Activated CD4-positive, alpha-beta T cell treated with anti-CD3 and anti-CD28 coated beads for 36 hours (primary cell): ENCODE data around the gene NTM. TPM values are rescaled to one million over a fixed set of nuclear protein-coding genes. Genes with fewer than 3 reads are reported as not detected.

Experiments
- ATAC-seq: fragments of 200-7000 bp; cut with Tn5 transposase; one replicate; pipeline ENCODE4 v1.10.0; 2021; ENCODE audit warnings: mild to moderate bottlenecking, moderate library complexity
- CTCF ChIA-PET: fragments of 350-600 bp; sonication (Branson Sonifier 250); formaldehyde crosslinking; loops from one replicate; lab custom pipeline; 2021; ENCODE audit warnings: antibody characterized with exemption; lab: Charles Lee
- POLR2A ChIA-PET: fragments of 350-600 bp; sonication (Branson Sonifier 250); formaldehyde crosslinking; loops from one replicate; lab custom pipeline; 2021; ENCODE audit warnings: antibody characterized with exemption, inconsistent platforms; lab: Charles Lee
- DNase-seq: peaks from one replicate; pipeline ENCODE4 v3.0.0-alpha.2; 2020
- H3K27ac Mint-ChIP-seq: one replicate; pipeline ENCODE4 v1.8.0; 2021; ENCODE audit warnings: mixed read lengths
- H3K27me3 Mint-ChIP-seq: one replicate; pipeline ENCODE4 v1.8.0; 2021; ENCODE audit warnings: mixed read lengths
- H3K36me3 Mint-ChIP-seq: one replicate; pipeline ENCODE4 v1.8.0; 2021; ENCODE audit warnings: low read depth, mixed read lengths
- H3K4me1 Mint-ChIP-seq: one replicate; pipeline ENCODE4 v1.8.0; 2021; ENCODE audit warnings: mixed read lengths
- H3K4me3 Mint-ChIP-seq: one replicate; pipeline ENCODE4 v1.8.0; 2021; ENCODE audit warnings: mild to moderate bottlenecking, moderate library complexity, mixed read lengths
- H3K9me3 Mint-ChIP-seq: one replicate; pipeline ENCODE4 v1.8.0; 2021; ENCODE audit warnings: low read depth, mixed read lengths
- intact Hi-C, 2 experiments: fragments of 100-400 bp; cut with DNase I in 1 of 2; cut with micrococcal nuclease in 1 of 2; formaldehyde crosslinking; loops; one replicate each; pipeline versions ENCODE4 v1.14.2 to v1.15.1; 2022 to 2024; cut with DNase I, micrococcal nuclease
- total RNA-seq, 2 experiments: library from RNA; stranded (reverse); gene quantifications; one replicate each; pipeline ENCODE4 v1.2.3, GENCODE V29; 2021

NTM gene
- total RNA-seq, 2 experiments from 2014 or later = not detected

GRCh38 chr11:131951121-131951520 lies 580.7 kb downstream of the NTM start:
- POLR2A ChIA-PET = no interaction called here
- ATAC-seq (no peak), DNase-seq (no peak)
- Mint-ChIP-seq H3K9me3 (no peaks in the 10 kb centered on the region), H3K27me3 (no peaks in the 10 kb centered on the region), H3K36me3 (no peaks in the 10 kb centered on the region), H3K4me3 (no peak overlapping the region), H3K27ac (no peak overlapping the region), H3K4me1 (no peaks in the 10 kb centered on the region)
- CTCF ChIA-PET = no interaction called here
- intact Hi-C loops = no loop called here

DNA sequence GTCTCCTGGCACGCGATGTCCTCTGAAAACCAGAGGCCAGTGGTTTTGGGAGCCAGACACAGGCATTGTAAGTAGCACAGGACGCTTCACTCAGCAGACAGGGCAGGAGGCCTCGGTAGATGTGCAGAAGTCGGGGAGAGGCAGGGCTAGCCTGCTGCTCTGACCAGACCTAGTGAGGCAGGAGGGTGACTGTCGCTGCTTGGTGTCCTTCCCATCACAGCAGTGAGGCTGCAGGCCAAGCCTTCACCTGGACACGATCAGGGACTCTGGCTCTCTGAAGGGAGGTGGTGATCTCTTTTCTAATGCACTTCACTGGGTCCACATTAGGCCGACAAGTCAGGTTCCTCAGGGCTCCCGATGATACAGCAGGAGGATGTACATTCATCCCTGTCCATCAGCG lies 583.7 kb downstream of the NTM start:
- no peaks in the 10 kb centered on the region for H3K36me3 Mint-ChIP-seq
- ATAC-seq = no peak
- H3K27me3 Mint-ChIP-seq = peaks cover 2% of the 10 kb centered on the region
- no peak for DNase-seq
- POLR2A ChIA-PET = no interaction called here
- CTCF ChIA-PET = no interaction called here
- H3K4me1 Mint-ChIP-seq = no peaks in the 10 kb centered on the region
- intact Hi-C loops = no loop called here
- no peak overlapping the region for H3K4me3 Mint-ChIP-seq
- no peaks in the 10 kb centered on the region for H3K9me3 Mint-ChIP-seq
- no peak overlapping the region for H3K27ac Mint-ChIP-seq

- intact Hi-C loops = no loop called here
- H3K4me1 Mint-ChIP-seq = no peaks in the 10 kb centered on the region
Measured at GRCh38 chr11:131955904-131956303, 585.5 kb downstream of the NTM start.

GRCh38 chr11:131957201-131957600 lies 586.8 kb downstream of the NTM start:
- Mint-ChIP-seq H3K36me3 (no peaks in the 10 kb centered on the region), H3K4me1 (no peaks in the 10 kb centered on the region), H3K27ac (no peak overlapping the region), H3K4me3 (no peak overlapping the region), H3K27me3 (peaks cover 2% of the 10 kb centered on the region), H3K9me3 (no peaks in the 10 kb centered on the region)
- no peak for ATAC-seq
- CTCF ChIA-PET = no interaction called here
- no peak for DNase-seq
- intact Hi-C loops = no loop called here
- POLR2A ChIA-PET = no interaction called here

More at GRCh38 chr11:131955904-131956303, 585.5 kb downstream of the NTM start:
- Mint-ChIP-seq H3K27ac (no peak overlapping the region), H3K9me3 (no peaks in the 10 kb centered on the region), H3K27me3 (peaks cover 2% of the 10 kb centered on the region), H3K36me3 (no peaks in the 10 kb centered on the region), H3K4me3 (no peak overlapping the region)
- ChIA-PET CTCF (interaction anchor here (0.7 kb wide), 1 partner anchor 209 kb away, joined by 3 read pairs; no protein-coding TSS in a partner anchor), POLR2A (no interaction called here)
- DNase-seq (no peak), ATAC-seq (no peak)

- CTCF ChIA-PET = interaction anchor here (0.8 kb wide), 1 partner anchor 630 kb away, joined by 3 read pairs; no protein-coding TSS in a partner anchor
- no peak overlapping the region for H3K27ac Mint-ChIP-seq
- intact Hi-C loops = no loop called here
- H3K36me3 Mint-ChIP-seq = no peaks in the 10 kb centered on the region
- H3K4me3 Mint-ChIP-seq = no peak overlapping the region
- H3K27me3 Mint-ChIP-seq = peaks cover 2% of the 10 kb centered on the region
- H3K4me1 Mint-ChIP-seq = no peaks in the 10 kb centered on the region
- POLR2A ChIA-PET = no interaction called here
- no peak for DNase-seq
- ATAC-seq = no peak
- no peaks in the 10 kb centered on the region for H3K9me3 Mint-ChIP-seq
Measured at GRCh38 chr11:131957875-131958274, 587.5 kb downstream of the NTM start.

- POLR2A ChIA-PET = no interaction called here
Measured at GRCh38 chr11:131962818-131963217, 592.4 kb downstream of the NTM start.

DNA sequence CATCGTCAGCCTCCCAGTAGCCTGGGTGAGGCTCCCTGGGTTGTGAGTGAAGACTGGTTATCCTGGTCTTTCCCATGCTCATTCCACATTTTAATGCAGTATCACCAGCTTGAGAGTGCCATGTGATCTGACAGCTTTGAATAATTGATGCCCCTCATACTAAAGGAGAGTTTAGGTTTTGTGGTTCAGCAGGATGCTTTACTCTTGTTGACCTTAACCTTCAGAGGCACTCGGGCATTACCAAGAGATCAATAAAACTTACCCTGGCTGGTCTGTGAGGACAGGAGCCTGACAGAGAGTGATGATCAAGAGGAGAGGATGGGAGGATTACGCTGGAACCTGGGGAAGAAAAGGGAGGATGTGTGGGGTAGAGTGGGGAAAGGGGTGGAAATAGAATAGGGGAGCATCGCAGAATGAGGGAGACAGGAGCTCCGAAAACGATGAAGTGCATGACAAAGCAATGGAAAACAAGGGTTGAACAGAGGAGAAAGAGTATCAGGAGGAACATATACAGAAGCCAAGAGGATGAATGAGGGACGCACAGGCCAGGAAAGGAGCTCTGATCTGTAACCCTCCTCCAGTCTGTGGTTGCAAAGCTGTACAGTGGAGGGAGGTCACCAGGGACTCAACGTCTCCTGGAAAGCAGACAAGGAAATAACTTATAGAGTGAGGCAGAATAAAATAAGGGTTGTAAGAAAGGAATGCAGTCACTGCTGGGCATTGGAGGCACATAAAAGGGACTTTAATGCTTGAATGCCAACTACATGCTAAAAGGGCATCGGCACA lies 594.5 kb downstream of the NTM start:
- Mint-ChIP-seq H3K9me3 (no peaks in the 10 kb centered on the region), H3K27me3 (peaks cover 3% of the 10 kb centered on the region), H3K27ac (no peak overlapping the region), H3K4me3 (no peak overlapping the region), H3K4me1 (no peaks in the 10 kb centered on the region), H3K36me3 (no peaks in the 10 kb centered on the region)
- intact Hi-C loops = no loop called here
- DNase-seq (no peak), ATAC-seq (no peak)
- ChIA-PET CTCF (interaction anchor here (0.6 kb wide), 1 partner anchor 25 kb away, joined by 4 read pairs; no protein-coding TSS in a partner anchor), POLR2A (no interaction called here)

More at GRCh38 chr11:131962818-131963217, 592.4 kb downstream of the NTM start:
- intact Hi-C loops = no loop called here
- Mint-ChIP-seq H3K36me3 (no peaks in the 10 kb centered on the region), H3K9me3 (no peaks in the 10 kb centered on the region), H3K27ac (no peak overlapping the region), H3K4me1 (no peaks in the 10 kb centered on the region), H3K4me3 (no peak overlapping the region), H3K27me3 (peaks cover 3% of the 10 kb centered on the region)
- CTCF ChIA-PET = no interaction called here
- no peak for DNase-seq
- no peak for ATAC-seq

DNA sequence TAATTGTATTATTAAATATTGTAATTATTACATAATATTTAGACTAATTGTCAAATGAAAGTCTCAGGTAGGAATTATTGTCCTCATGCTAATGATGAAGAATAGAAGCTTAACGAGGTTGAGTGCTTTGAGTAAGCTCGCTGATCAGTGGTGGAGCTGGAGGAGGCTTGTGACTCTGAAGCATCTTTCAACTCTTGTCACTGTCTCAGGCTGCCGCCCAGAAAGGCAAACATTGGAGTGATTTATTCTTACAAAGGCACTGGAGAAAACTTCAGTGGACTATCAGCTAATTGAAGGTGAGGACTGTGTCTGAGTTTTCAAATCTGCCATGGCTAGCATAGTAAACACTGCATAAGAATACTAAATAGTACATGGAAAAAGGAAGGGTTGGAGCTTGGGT lies 595.1 kb downstream of the NTM start:
- ChIA-PET CTCF (no interaction called here), POLR2A (interaction anchor here (0.6 kb wide), 1 partner anchor 992 kb away, joined by 3 read pairs; no protein-coding TSS in a partner anchor)
- no peak overlapping the region for H3K4me3 Mint-ChIP-seq
- ATAC-seq (no peak), DNase-seq (no peak)
- H3K36me3 Mint-ChIP-seq = no peaks in the 10 kb centered on the region
- H3K4me1 Mint-ChIP-seq = no peaks in the 10 kb centered on the region
- no peak overlapping the region for H3K27ac Mint-ChIP-seq
- intact Hi-C loops = no loop called here
- H3K9me3 Mint-ChIP-seq = no peaks in the 10 kb centered on the region
- H3K27me3 Mint-ChIP-seq = peaks cover 3% of the 10 kb centered on the region

GRCh38 chr11:131966667-131967066 lies 596.3 kb downstream of the NTM start:
- no peaks in the 10 kb centered on the region for H3K36me3 Mint-ChIP-seq
- intact Hi-C loops = no loop called here
- CTCF ChIA-PET = no interaction called here
- no peaks in the 10 kb centered on the region for H3K9me3 Mint-ChIP-seq
- H3K4me1 Mint-ChIP-seq = no peaks in the 10 kb centered on the region
- POLR2A ChIA-PET = no interaction called here
- H3K27me3 Mint-ChIP-seq = peaks cover 3% of the 10 kb centered on the region
- no peak for ATAC-seq
- H3K27ac Mint-ChIP-seq = no peak overlapping the region
- no peak overlapping the region for H3K4me3 Mint-ChIP-seq
- no peak for DNase-seq

DNA sequence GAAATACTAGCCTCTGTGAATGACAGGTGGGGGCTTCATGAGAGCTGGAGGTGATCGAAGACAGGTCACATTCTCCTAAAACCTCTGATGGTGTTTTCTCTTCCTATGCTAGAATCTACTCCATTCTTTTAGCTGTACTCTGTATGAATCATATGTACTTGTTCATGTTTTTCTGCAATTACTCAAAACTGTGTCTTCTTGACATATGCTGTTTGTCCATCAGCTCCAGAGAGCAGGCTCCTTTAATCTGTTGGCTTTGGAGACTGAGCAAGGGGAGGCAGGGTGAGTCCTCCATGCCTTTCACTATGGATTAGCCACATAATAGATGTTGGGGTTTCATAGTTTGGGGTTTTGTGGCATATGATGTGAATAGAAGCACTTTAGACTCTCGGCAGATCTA lies 598.8 kb downstream of the NTM start:
- intact Hi-C loops = no loop called here
- no peak for DNase-seq
- Mint-ChIP-seq H3K27ac (no peak overlapping the region), H3K27me3 (peaks cover 3% of the 10 kb centered on the region), H3K4me1 (no peaks in the 10 kb centered on the region), H3K4me3 (no peak overlapping the region), H3K36me3 (no peaks in the 10 kb centered on the region), H3K9me3 (no peaks in the 10 kb centered on the region)
- CTCF ChIA-PET = no interaction called here
- POLR2A ChIA-PET = no interaction called here
- ATAC-seq = no peak

- H3K27ac Mint-ChIP-seq = no peak overlapping the region
- CTCF ChIA-PET = no interaction called here
- no peaks in the 10 kb centered on the region for H3K9me3 Mint-ChIP-seq
- intact Hi-C loops = no loop called here
- DNase-seq (no peak), ATAC-seq (no peak)
- H3K4me1 Mint-ChIP-seq = no peaks in the 10 kb centered on the region
- POLR2A ChIA-PET = no interaction called here
- no peak overlapping the region for H3K4me3 Mint-ChIP-seq
- no peaks in the 10 kb centered on the region for H3K36me3 Mint-ChIP-seq
- H3K27me3 Mint-ChIP-seq = no peaks in the 10 kb centered on the region
Measured at GRCh38 chr11:131973061-131973460, 602.6 kb downstream of the NTM start.

DNA sequence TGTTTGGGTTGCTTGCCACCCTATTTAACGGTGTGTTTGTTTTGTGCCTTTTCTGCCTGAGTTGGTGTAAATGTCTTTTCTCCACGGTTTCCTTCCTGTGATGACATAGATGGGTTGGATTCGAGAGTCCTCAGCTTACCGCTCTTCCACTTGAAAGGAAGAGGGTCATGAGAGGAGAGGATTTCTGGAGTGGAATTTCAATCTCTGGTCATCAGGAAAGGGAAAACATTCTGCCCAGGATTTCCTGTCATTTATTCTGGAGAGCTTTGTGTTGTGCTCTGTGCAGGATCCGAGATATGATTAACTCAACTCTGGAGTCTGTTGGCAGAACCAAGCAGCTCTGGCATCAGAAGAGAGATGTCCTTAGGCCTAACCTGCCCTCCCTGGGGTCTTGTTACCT lies 605.2 kb downstream of the NTM start:
- Mint-ChIP-seq H3K9me3 (no peaks in the 10 kb centered on the region), H3K27me3 (no peaks in the 10 kb centered on the region), H3K4me1 (no peaks in the 10 kb centered on the region), H3K27ac (no peak overlapping the region), H3K36me3 (no peaks in the 10 kb centered on the region), H3K4me3 (no peak overlapping the region)
- ATAC-seq = no peak
- ChIA-PET CTCF (no interaction called here), POLR2A (no interaction called here)
- no peak for DNase-seq
- intact Hi-C loops = no loop called here
